ENCODE measurements around the gene PCAT7. TPM values are rescaled to one million over a fixed set of nuclear protein-coding genes. Genes with fewer than 3 reads are reported as not detected.
A peak's percentile ranks its signal among the peaks of the same experiment; 100 is the strongest.

Gene PCAT7
- polyA plus RNA-seq, 1 donor (not counting 4 experiments of a cell fraction or from before 2014, with no cell fraction given) = not detected

- TF ChIP-seq EZH2 (IDR thresholded peaks at IDR 0.05; ENCODE audit: low read length) = no peak
- TF ChIP-seq CTCF (optimal IDR thresholded peaks at IDR 0.05 in 1 of 3, IDR thresholded peaks at IDR 0.05 in 1 of 3, conservative IDR thresholded peaks at IDR 0.05 in 1 of 3; ENCODE audit: extremely low read depth in 1 of 3, insufficient read depth in 2 of 3, low read length in 3 of 3) = peak in 2 of 3 experiments; percentile 23 to 40
- Histone ChIP-seq H3K4me3 (ENCODE audit: control insufficient read depth in 2 of 3, extremely low read depth in 1 of 3, insufficient read depth in 2 of 3, low read depth in 1 of 3, low read length in 3 of 3) (no peak overlapping the region), H3K27me3 (ENCODE audit: control insufficient read depth, extremely low read depth, insufficient read depth, low read length) (no peaks in the 10 kb centered on the region), H3K4me2 (ENCODE audit: control insufficient read depth, extremely low read depth, insufficient read depth, low read depth, low read length) (no peak overlapping the region), H3K36me3 (ENCODE audit: control insufficient read depth in 2 of 2, extremely low read depth in 1 of 2, insufficient read depth in 2 of 2, low read length in 2 of 2) (no peaks in the 10 kb centered on the region), H3K9me1 (ENCODE audit: control insufficient read depth, extremely low read depth, insufficient read depth, low read length) (no peaks in the 10 kb centered on the region), H4K20me1 (ENCODE audit: control insufficient read depth, extremely low read depth, insufficient read depth, low read length) (no peaks in the 10 kb centered on the region), H3K9me3 (ENCODE audit: control insufficient read depth, low read depth, low read length) (no peaks in the 10 kb centered on the region), H3K79me2 (ENCODE audit: control insufficient read depth, insufficient read depth, low read length) (no peaks in the 10 kb centered on the region), H2AFZ (ENCODE audit: control insufficient read depth, low read length) (no peak overlapping the region), H3K9ac (ENCODE audit: control insufficient read depth, extremely low read depth, insufficient read depth, low read length) (no peak overlapping the region), H3K27ac (ENCODE audit: control insufficient read depth, insufficient read depth, low read length) (no peak overlapping the region), H3K4me1 (ENCODE audit: control insufficient read depth, extremely low read depth, insufficient read depth, low read length) (no peaks in the 10 kb centered on the region)
- dilution Hi-C loops (cut with MboI; ENCODE audit: extremely low pct_ligation_motif_present, low sequenced_read_pairs) = no loop called here
- DNase-seq (ENCODE audit: low read depth, low spot score) = no peak
- no peak for FAIRE-seq
These were observed 1.6 kb upstream of the PCAT7 start for GRCh38 chr9:94553029-94553938.

GRCh38 chr9:94554078-94554438 is 825 bp upstream of the PCAT7 start:
- Histone ChIP-seq H3K27me3 (ENCODE audit: control insufficient read depth, extremely low read depth, insufficient read depth, low read length) (no peaks in the 10 kb centered on the region), H3K9me3 (ENCODE audit: control insufficient read depth, low read depth, low read length) (no peaks in the 10 kb centered on the region), H3K9ac (ENCODE audit: control insufficient read depth, extremely low read depth, insufficient read depth, low read length) (no peak overlapping the region), H3K9me1 (ENCODE audit: control insufficient read depth, extremely low read depth, insufficient read depth, low read length) (no peaks in the 10 kb centered on the region), H4K20me1 (ENCODE audit: control insufficient read depth, extremely low read depth, insufficient read depth, low read length) (no peaks in the 10 kb centered on the region), H2AFZ (ENCODE audit: control insufficient read depth, low read length) (no peak overlapping the region), H3K4me2 (ENCODE audit: control insufficient read depth, extremely low read depth, insufficient read depth, low read depth, low read length) (no peak overlapping the region), H3K4me1 (ENCODE audit: control insufficient read depth, extremely low read depth, insufficient read depth, low read length) (no peaks in the 10 kb centered on the region), H3K79me2 (ENCODE audit: control insufficient read depth, insufficient read depth, low read length) (no peaks in the 10 kb centered on the region), H3K4me3 (ENCODE audit: control insufficient read depth in 2 of 3, extremely low read depth in 1 of 3, insufficient read depth in 2 of 3, low read depth in 1 of 3, low read length in 3 of 3) (no peak overlapping the region), H3K36me3 (ENCODE audit: control insufficient read depth in 2 of 2, extremely low read depth in 1 of 2, insufficient read depth in 2 of 2, low read length in 2 of 2) (no peaks in the 10 kb centered on the region), H3K27ac (ENCODE audit: control insufficient read depth, insufficient read depth, low read length) (no peak overlapping the region)
- no peak for TF ChIP-seq CTCF (optimal IDR thresholded peaks at IDR 0.05 in 1 of 3, IDR thresholded peaks at IDR 0.05 in 1 of 3, conservative IDR thresholded peaks at IDR 0.05 in 1 of 3; ENCODE audit: extremely low read depth in 1 of 3, insufficient read depth in 2 of 3, low read length in 3 of 3)
- FAIRE-seq = no peak
- dilution Hi-C loops (cut with MboI; ENCODE audit: extremely low pct_ligation_motif_present, low sequenced_read_pairs) = no loop called here
- DNase-seq (ENCODE audit: low read depth, low spot score) = no peak

Measured in keratinocyte (primary cell).